ENCODE data around the gene CCDC92. TPM values are rescaled to one million over a fixed set of nuclear protein-coding genes. Genes with fewer than 3 reads are reported as not detected.

CCDC92 gene
- polyA plus RNA-seq, 1 donor from 2014 or later: 11.3 TPM

- Histone ChIP-seq H3F3A (ENCODE audit: insufficient read depth, low read length, poor library complexity, severe bottlenecking) (no peaks in the 10 kb centered on the region), H3K9me2 (ENCODE audit: insufficient read depth, low read length) (no peaks in the 10 kb centered on the region), H3K4me2 (ENCODE audit: low read length) (no peak overlapping the region), H3K79me2 (replicated peaks; ENCODE audit: insufficient read depth, low read length) (peaks cover 61% of the 10 kb centered on the region), H3K4me3 (ENCODE audit: low read length) (no peak overlapping the region), H3K27ac (ENCODE audit: low read length) (no peak overlapping the region), H3K9ac (ENCODE audit: low read length) (no peak overlapping the region), H3K27me3 (ENCODE audit: insufficient read depth, low read depth, low read length) (no peaks in the 10 kb centered on the region), H3K36me3 (ENCODE audit: insufficient read depth, low read length) (no peaks in the 10 kb centered on the region), H2AFZ (ENCODE audit: low read depth, low read length) (no peak overlapping the region), H3K9me3 (ENCODE audit: low read length) (no peaks in the 10 kb centered on the region), H4K20me1 (ENCODE audit: insufficient read depth) (peaks cover 12% of the 10 kb centered on the region)
- TF ChIP-seq, protein P1, sequence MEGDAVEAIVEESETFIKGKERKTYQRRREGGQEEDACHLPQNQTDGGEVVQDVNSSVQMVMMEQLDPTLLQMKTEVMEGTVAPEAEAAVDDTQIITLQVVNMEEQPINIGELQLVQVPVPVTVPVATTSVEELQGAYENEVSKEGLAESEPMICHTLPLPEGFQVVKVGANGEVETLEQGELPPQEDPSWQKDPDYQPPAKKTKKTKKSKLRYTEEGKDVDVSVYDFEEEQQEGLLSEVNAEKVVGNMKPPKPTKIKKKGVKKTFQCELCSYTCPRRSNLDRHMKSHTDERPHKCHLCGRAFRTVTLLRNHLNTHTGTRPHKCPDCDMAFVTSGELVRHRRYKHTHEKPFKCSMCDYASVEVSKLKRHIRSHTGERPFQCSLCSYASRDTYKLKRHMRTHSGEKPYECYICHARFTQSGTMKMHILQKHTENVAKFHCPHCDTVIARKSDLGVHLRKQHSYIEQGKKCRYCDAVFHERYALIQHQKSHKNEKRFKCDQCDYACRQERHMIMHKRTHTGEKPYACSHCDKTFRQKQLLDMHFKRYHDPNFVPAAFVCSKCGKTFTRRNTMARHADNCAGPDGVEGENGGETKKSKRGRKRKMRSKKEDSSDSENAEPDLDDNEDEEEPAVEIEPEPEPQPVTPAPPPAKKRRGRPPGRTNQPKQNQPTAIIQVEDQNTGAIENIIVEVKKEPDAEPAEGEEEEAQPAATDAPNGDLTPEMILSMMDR (IDR thresholded peaks at IDR 0.05; ENCODE audit: poor library complexity, severe bottlenecking): no peak
- TF ChIP-seq RAD21 (conservative IDR thresholded peaks at IDR 0.05) (no peak), EP300 (conservative IDR thresholded peaks at IDR 0.05; ENCODE audit: poor library complexity, severe bottlenecking) (no peak)
These were observed 16.5 kb upstream of the CCDC92 start for GRCh38 chr12:123989168-123989567.

- H3K4me2 ChIP-seq (ENCODE audit: low read length): no peak overlapping the region
- peaks cover 18% of the 10 kb centered on the region for H4K20me1 ChIP-seq (ENCODE audit: insufficient read depth)
These were observed 14.4 kb upstream of the CCDC92 start for GRCh38 chr12:123987022-123987421.

More at GRCh38 chr12:123987022-123987421, 14.4 kb upstream of the CCDC92 start:
- Histone ChIP-seq H3K27me3 (ENCODE audit: insufficient read depth, low read depth, low read length) (no peaks in the 10 kb centered on the region), H3K79me2 (replicated peaks; ENCODE audit: insufficient read depth, low read length) (peaks cover 65% of the 10 kb centered on the region), H3F3A (ENCODE audit: insufficient read depth, low read length, poor library complexity, severe bottlenecking) (no peaks in the 10 kb centered on the region), H3K36me3 (ENCODE audit: insufficient read depth, low read length) (peaks cover 6% of the 10 kb centered on the region), H3K9me2 (ENCODE audit: insufficient read depth, low read length) (no peaks in the 10 kb centered on the region), H3K9me3 (ENCODE audit: low read length) (no peaks in the 10 kb centered on the region), H3K4me3 (ENCODE audit: low read length) (no peak overlapping the region), H3K27ac (ENCODE audit: low read length) (no peak overlapping the region), H3K9ac (ENCODE audit: low read length) (no peak overlapping the region), H2AFZ (ENCODE audit: low read depth, low read length) (no peak overlapping the region)
- TF ChIP-seq EZH2 (IDR thresholded peaks at IDR 0.05; ENCODE audit: borderline replicate concordance, insufficient read depth, low read length, poor library complexity, severe bottlenecking): no peak
- TF ChIP-seq TAF1 (IDR thresholded peaks at IDR 0.05; ENCODE audit: low read depth): no peak
- no peak for TF ChIP-seq REST (IDR thresholded peaks at IDR 0.05; ENCODE audit: borderline replicate concordance)
- no peak for TF ChIP-seq MXI1 (conservative IDR thresholded peaks at IDR 0.05; ENCODE audit: poor library complexity, severe bottlenecking)
- no peak for TF ChIP-seq SMC3 (conservative IDR thresholded peaks at IDR 0.05; ENCODE audit: poor library complexity)
- no peak for TF ChIP-seq EP300 (conservative IDR thresholded peaks at IDR 0.05; ENCODE audit: poor library complexity, severe bottlenecking)
- TF ChIP-seq RAD21 (conservative IDR thresholded peaks at IDR 0.05): no peak
- no peak for TF ChIP-seq POLR2AphosphoS5 (IDR thresholded peaks at IDR 0.05)
- TF ChIP-seq, protein P1 (IDR thresholded peaks at IDR 0.05; ENCODE audit: poor library complexity, severe bottlenecking): no peak
